Smooth muscle cell of the brain vasculature (primary cell): ENCODE results near the gene MED12L.
A peak's percentile ranks its signal among the peaks of the same experiment; 100 is the strongest.
"Not testable (repeated sequence)": the region's sequence is repeated elsewhere in the genome, so short reads cannot be mapped to it uniquely, and the experiment has no call there.

ENCODE experiments used
- DNase-seq: peaks from one replicate; pipeline ENCODE4 v3.0.0-alpha.2; 2012; ENCODE audit warnings: low read depth, low spot score

MED12L gene

DNA sequence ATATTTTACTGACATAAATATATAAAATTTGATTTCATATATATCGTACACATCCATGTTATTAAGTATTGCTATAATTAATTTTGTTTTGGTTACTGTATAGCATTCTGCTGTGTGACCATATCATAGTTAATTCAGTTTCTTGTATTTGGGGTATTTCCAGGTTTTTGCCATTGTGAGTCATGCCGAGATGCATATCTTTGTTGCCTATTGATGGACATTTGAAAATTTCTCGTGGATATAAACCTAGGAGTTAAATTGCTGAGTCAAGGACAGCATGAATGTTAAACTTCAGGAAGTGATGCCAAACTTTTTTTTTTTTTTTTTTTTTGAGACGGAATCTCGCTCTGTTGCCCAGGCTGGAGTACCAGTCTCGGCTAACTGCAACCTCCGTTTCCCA lies 151.3 kb downstream of the MED12L start:
- no peak for DNase-seq

DNA sequence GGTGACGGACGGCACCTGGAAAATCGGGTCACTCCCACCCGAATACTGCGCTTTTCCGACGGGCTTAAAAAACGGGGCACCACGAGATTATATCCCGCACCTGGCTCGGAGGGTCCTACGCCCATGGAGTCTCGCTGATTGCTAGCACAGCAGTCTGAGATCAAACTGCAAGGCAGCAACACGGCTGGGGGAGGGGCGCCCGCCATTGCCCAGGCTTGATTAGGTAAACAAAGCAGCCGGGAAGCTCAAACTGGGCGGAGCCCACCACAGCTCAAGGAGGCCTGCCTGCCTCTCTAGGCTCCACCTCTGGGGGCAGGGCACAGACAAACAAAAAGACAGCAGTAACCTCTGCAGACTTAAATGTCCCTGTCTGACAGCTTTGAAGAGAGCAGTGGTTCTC lies 156.5 kb downstream of the MED12L start:
- not testable (repeated sequence) for DNase-seq

DNA sequence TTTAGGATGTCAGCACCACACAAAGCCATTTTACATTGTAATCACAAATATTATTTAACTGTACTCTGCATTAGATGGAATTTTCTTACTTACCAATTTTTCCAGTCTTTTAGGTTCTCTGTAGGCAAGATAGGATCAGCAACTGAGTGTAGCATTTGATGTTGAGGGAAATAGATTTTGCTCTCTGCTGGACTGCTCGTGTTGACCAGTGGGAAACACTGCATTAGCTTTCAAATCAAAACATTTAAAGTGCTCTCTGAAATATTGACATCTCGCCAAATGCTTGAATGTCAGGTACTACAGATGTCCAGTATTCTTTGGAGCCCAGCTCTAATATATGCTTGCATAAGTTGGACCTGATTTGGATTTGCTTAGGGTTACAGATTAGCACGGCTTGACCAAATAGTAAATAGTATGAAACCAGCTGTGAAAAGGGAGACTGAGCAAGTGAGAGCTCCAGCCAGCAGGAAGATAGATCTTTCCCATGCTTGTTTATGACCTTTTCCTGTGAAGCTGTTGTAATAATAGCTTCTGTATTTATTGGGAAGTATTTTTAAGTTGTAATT lies 163.4 kb downstream of the MED12L start:
- DNase-seq, result no peak

DNA sequence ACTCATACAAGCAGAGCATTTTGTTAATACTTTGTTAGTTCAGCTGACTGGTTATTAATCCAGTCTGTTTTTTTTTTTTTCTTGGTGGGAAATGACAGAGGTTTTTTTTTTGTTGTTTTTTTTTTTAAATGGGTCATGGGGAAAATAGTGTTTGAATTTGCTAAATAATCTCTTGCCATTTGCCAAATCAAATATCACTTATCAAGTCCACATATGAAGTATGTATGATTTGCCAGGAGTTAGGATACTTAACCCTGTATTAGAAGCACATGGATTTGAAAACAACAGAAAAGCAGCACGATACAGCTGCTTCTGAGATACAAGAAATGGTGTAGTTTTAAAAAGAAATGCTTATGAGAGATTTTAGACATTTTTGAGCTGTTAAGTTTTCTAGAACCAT lies 171.3 kb downstream of the MED12L start:
- DNase-seq, result no peak

DNA sequence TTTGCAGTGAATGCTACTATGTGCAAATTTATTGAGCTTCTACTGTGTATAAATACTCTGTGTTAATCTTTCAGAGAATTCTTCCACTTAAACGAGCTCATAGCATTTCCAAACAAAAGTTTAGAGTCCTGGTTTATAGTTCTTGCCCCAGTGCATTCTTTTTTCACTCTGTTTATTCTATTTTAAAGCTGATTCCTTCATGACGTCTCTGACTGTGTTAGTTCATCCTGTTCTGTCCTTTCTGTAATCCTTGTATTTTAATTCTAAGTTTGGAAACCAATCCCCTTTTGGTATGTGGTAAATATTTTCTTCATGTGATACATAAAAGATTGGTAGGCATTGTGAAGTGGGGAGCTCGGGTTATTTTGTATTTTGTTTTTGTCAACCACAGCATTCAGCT lies 174.2 kb downstream of the MED12L start:
- DNase-seq, result no peak

DNA sequence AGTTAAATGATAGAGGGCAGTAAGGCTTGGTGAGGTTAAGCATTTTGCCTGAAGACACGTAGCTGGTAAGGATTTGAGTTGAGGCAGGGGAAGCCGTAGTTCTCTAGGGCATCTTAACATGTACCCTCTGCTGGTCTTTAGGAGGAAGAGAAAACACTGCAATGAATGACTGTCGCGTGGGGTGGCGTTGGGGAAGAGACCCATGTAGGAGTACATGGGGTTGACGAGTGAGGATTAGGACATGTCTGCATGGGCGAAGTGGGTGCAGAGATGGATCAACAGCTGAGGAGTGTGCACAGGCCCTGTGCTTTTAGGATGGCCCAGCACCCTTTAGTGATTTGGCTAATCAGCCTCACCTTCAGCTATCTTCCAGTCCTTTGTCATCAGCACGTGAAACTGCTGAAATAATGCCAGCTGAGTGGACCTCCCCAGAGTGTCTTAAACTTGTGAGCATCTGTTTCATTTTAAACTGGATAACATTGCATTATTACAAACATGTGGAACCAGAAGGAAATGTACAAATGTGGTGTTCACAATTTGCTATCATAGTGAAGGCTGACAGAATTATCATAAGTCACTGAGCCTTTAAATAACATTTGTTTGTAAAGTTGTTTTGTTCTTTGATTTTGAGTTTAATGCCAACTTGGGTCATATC lies 177.5 kb downstream of the MED12L start:
- DNase-seq, result no peak

DNA sequence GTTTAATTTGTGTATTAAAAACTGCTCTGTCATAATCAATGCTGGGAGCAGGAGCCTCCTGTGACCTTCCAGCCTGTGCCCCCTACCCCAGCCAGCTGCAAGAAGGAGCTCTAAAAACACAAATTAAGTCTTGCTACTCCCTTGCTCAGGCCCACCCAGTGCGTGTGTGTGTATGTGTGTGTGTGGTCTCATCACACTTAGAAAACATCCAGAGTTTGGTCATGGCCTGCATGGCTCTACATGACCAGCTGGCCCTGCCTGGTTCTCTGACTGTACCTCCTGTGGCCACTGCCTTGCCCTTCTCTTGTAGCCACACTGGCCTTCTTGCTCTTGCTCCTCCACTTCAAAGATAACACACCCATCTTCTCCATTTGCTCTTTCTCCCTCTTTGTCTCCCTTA lies 179.1 kb downstream of the MED12L start:
- no peak for DNase-seq

DNA sequence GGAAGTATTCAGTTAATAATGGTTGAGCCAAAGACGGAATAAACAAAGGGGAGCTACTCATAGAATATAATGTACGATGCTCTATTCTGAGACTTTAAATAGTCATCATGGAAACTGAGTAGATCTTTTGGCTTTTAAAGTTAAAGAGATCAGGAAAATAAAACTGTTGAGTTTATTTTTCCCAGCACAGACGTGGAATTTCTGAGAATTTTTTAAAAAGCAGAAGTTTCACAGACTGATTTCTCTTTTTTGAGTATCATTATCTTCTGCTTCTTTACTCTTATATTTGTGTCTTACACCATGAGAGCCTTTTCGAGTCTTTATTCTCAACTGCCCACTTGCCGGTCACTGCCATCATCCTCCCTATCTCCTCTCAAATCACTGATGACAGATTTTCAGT lies 179.7 kb downstream of the MED12L start:
- no peak for DNase-seq

DNA sequence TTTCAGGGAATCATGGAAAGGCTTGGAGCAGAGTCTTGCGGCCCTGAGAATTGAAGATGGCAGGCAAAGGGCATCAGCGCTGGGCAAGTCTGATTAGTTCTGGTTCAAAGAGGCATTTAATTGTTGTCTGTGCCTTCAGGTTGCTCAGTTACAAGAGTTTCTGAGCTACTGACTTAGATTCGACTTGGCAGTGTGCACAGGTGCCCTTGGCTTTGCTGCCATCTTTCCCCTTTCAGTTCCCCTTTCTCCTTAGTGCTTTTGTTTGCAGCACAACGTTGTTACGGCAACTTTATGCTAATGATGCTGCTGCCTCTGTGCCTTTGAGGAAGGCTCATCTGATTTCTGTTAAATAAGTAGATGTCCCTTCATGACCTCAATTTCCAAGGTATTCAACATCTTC lies 180.4 kb downstream of the MED12L start:
- no peak for DNase-seq

DNA sequence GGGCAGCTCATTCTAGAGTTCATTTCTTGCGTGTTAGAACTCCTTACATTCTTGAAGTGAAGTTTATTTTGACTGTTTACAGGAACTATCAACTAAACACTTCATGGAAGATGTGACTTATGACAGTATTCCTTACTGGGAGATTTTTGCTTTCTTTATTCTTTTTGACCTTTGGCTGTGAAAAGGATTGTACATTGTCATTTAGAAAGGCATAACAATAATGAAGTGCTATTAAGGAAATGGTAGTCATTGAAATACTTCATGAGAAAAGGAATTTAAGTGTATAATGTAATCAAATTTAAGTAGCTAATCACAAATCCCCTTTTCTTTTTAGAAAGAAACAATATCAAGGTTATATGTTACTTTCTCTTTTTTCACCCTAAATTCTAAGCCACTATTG lies 181.6 kb downstream of the MED12L start:
- DNase-seq, result no peak

DNA sequence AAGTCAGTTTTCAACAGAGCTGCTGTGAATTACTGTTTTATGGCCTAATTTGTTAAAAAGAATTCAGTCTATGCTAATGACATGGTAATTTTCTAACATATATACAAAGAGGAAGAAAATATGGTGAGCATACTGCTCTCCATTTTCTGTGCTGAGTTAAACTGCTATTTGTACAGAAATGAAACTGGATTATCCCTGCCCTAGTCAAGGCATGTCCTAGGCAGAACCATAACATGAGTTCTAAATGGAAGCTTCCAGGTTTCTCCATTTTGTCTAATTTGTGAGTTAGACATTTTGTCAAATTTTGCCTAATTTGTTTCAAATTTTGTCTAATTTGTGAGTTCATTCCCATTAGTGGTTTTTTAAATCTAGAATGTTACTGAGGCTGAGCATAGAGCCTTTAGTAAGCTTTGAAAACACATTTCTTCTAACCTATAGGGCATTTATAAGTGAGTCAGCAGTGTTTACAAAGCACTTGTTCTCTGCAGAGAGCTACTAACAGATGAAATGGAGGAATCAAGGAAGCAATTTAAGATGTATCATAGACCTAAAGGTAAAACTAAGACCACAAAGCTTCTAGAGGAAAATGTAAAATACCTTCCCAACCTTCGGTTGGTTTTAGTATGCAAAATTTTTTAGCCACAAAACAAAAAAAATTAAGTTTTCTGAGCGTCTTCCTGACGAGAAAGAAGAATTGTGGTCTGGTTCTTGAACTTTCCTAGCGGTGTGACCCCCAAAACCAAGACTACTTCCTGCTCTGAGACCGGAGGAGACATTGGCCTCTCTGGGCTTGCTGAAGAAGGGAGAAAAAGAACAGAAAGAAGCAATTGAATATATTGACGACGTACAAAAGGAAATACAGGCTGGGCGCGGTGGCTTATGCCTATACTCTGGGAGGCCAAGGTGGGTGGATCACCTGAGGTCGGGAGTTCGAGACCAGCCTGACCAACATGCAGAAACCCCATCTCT lies 183.1 kb downstream of the MED12L start:
- DNase-seq, result no peak

DNA sequence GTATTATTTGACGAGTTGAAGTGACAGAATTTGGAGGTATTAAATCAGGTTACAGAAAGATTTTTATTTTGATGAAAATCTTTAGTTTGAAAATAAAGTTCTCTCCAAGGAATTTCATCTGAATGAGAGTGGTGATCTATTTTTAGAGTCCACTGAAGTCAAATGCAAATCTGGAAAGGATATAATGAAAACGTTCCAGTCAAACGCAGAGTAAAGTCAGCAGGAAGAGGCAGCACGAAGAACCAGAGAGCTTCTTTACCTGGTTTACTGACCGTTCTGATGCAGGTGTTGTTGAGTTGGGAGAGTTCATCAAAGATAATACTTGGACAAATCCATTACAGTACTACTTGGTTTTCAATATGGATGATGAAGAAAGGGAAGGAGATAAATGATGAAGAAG lies 184.2 kb downstream of the MED12L start:
- no peak for DNase-seq

DNA sequence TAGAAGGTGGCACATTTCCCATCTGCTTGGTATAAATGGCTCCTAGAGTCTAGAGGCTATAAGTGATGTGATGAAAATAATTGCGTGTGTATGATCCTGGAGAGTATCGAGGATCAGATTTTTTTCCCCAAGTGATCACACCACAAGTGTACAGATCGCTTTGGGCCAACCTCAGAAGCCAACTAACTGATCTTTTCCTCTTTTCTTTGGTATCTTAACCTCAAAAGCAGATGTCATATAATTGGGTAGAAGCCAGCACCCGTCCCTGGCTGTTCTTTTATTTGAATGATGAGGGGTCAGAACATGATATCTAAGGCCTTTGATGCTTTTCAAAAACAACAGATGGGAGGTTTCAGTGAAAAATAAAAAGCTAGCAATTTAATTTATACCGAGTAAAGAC lies 189.6 kb downstream of the MED12L start:
- no peak for DNase-seq

DNA sequence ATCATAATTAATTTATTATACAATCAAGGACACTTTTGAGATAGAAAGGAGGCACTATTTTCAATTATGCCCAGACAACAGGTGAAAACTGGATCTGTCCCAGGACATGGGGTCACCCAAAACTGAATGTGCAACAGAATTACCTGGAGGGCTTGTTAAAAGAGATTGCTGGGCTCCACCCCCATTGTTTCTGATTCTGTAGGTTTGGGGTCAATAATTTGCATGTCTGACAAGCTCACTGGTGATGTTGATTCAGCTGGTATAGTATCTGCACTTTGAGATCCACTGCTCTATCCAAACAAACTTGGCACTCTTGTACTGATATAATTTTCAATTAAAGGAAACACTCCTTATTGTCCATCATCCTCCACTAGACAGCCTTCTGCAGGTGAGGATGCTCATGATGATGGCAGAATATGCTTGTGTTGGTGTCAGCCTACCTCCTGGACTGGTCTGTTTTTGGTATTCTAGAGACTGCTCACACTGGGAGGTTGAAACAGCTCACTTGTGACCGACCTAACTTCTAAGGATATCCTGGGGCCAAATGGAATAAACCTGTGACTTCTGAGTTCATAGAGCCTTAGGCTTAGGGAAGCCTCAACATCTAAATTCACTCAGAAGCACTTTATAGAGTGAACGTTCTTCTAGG lies 190.7 kb downstream of the MED12L start:
- no peak for DNase-seq

DNA sequence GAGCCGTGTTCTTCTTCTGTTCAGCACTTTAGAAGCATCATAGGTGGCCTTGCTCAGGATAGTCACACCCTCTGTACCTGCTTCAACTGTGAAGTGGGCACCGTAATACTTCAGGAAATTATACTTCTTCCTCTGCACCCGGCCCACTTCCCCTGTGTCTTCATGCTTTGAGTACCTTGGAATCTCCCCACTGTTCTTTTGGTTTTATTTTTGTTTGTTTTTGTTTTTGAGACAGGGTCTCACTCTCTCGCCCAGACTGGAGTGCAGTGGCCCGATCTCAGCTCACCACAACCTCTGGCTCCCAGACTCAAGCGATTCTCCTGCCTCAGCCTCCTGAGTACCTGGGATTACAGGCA lies 191.2 kb downstream of the MED12L start:
- no peak for DNase-seq

DNA sequence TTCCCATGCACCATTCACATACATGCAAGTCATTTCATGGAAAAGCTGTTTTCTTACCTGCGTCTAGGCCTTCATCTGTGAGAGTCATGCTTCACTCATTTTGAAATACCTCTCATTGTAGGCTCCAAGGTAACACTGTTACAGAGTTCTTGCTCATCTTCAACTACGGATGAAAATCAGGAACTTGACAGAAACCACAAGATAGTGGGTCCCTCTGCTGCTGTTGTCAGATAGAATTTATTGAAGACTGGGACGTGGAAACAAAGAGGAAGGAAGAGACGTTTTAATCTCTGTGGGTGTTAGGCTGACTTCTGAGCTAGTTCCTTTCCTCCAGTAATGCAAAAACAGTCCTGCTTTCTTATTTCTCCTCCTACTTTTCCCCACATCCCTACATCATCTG lies 192.8 kb downstream of the MED12L start, which contains the start of gene P2RY14:
Gene P2RY14 (minus strand): TSS at position 313 of the 400 bp plus-strand sequence. CDS start 64,226 bp downstream, outside the sequence.
- DNase-seq, result no peak

DNA sequence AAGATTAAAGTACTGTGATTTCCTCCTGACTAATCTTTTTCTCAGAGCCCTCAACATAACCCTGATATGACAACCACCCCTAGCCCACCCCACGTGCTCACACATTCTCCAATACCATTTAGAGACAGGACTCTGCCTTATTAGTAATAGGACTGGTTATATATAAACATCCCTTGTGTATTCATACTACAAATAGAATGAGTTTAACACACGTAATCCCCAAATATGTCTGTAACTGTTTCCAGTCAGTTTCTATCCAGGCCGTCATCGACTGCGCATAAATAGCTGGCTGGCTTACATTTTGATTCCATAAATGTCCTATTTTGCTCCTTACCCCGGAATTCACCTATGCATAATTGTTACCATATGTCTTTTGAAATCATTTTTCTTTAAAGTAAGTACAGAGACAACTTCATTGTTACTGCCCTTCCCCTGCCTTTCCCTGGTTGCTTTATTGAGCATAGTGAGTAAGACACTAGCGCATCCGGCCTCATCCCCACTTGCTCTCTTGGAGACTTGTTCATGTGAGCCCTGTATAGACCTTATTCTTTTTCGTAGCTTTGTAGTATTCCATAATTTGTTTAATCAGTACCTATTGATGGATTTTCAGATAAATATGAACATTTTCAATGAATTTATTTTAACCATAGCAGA lies 196.3 kb downstream of the MED12L start:
- no peak for DNase-seq

DNA sequence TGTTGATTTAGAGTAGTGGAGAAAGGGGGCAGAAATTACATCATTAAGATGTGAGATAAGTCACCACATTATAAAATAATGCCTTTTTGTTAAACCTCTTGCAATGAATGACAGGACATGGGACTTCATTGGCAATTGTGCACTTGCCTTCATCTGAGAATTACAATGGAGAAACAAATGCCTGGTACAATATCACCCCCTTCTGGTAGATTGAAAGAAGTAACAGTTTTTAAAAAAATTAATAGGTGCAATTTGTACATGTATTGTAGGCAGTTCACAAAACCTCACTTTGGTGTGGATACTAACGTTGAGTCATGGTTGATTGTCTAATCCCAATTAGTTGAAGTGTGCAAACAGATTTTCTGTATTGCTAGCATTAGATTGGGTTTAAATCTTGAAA lies 197.5 kb downstream of the MED12L start:
- peak; percentile 29 for DNase-seq

DNA sequence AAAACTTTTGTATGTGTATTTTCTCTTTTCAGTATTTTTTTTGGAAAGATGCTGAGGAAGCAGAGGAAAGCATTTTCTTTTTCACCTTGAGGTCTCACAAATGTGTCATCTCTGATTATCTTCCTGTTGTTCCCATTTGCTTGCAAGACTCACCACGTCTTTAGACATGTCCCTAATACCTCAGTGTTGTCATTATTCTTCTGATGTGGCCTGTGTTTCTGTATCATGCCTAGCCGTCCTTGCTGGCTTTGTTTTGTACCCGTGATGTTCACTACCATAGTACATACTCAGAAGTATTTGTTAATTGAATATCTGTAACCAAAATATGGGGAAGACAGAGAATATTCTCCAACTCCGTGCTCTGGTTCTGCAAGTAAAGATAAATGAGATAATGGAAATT lies 197.9 kb downstream of the MED12L start:
- DNase-seq, result no peak

DNA sequence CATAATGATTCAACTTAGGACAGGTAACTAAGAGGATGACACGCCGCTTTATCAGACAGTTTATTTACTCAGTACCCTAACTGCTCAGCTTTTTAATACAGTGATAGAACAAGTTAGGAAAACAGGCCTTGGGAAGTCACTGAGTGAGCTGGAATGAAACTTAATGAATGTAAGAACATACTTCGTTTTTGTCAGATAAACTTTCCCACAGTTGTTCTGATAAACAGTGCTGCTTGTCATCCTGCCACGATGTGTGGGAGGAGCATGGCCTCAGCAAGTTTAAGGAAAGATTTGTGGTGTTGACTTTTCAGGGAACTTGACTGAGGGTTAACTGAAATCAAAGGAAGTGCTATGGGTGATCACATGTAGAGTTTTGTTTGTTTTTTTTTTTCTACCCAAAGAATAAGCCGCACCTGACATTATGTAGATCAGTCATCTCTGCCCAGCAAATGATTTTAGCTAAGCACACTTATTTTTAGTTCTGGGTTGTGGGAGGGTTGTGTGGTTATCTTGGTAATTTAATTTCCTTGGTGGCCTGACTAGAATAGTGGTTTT lies 198.5 kb downstream of the MED12L start:
- DNase-seq, result no peak

DNA sequence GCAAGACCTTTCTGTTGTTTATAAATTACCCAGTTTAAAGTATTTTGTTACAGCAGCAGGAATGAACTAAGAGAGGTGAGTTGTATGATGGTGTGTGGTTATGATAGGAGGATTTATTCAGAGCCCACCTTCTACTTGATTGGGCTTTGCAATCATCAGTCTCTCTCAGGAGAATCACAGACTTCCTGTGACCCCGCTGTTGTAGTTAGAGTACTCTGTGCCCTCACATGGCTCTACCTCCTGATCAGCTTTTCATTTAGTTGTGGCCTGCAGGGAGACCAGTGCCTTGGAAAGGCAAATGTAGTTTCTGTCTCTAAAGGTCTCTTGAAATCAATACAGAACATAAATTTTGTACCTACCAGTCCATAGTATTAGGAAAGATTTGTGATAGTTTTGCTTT lies 200.5 kb downstream of the MED12L start:
- DNase-seq, result no peak
